GM20000 (cell line): Measurements from ENCODE around the gene CDK15.

ENCODE experiments used
- DNase-seq: peaks from one replicate; pipeline ENCODE4 v3.0.0; 2012; ENCODE audit warnings: low spot score
- CTCF ChIP-seq: IDR thresholded peaks from 2 replicates; pipeline ENCODE4 v1.5.1; 2012; ENCODE audit warnings: mild to moderate bottlenecking, control low read depth; ENCODE audit errors: extremely low read depth, missing control alignments

Gene CDK15

GRCh38 chr2:201925056-201925455 lies 118.7 kb downstream of the CDK15 start:
- DNase-seq: no peak
- TF ChIP-seq CTCF: no peak

GRCh38 chr2:201926067-201926466 lies 119.7 kb downstream of the CDK15 start:
- DNase-seq: no peak
- no peak for TF ChIP-seq CTCF

GRCh38 chr2:201928363-201928762 lies 122.0 kb downstream of the CDK15 start:
- no peak for TF ChIP-seq CTCF
- no peak for DNase-seq

GRCh38 chr2:201929281-201930026 lies 123.1 kb downstream of the CDK15 start:
- no peak for TF ChIP-seq CTCF
- no peak for DNase-seq

- no peak for DNase-seq
- no peak for TF ChIP-seq CTCF
Measured at GRCh38 chr2:201930043-201930442, 123.7 kb downstream of the CDK15 start.

- no peak for DNase-seq
- TF ChIP-seq CTCF: no peak
Measured at GRCh38 chr2:201930831-201931230, 124.5 kb downstream of the CDK15 start.

- no peak for DNase-seq
- no peak for TF ChIP-seq CTCF
Measured at GRCh38 chr2:201931475-201931874, 125.1 kb downstream of the CDK15 start.
